ENCODE measurements around the gene TLK1.

DNA sequence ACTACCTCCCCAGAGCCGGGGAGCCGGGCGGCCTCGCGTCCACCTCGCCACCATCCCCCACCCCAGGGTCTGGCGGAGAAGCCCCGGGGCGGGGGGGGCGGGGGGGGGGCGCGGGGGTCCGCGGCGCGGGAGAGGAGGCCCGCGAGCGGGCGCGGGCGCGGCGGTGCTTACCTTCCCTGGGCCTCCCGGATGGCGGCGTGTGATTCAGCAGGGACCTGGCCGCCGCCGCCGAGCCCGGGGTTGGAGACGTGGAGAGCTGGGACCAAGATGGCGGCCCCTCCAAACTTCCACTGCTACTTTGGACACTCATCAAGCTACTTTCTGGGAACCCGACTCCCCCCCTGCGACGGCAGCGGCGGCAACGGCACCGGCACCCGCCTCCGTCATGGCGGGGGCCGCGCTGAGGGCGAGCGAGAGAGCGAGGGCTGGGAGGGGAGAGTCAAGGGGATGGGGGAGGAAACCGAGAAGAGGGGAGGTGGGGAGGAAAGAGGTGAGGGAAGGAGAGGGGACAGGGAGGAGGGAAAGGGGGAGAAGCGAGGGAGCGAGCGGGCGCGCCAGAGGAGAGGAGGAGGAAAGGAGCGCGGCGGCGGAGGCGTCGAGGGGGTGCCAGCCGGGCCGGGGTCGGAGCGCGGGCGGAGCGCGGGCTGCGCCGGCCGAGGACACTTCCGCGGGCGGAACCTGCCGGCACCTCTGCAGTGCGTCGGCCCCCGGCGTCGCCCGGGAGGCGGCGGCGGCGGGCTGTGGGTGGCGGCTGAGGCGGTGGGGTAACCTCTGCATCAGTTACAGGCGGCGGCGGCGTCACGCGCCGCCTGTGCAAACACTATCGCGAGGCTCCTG lies at the start of gene TLK1:
- no peak for TF ChIP-seq CTCF (conservative IDR thresholded peaks at IDR 0.05 in 1 of 2, IDR thresholded peaks at IDR 0.05 in 1 of 2; ENCODE audit: low read depth in 1 of 2, low read length in 2 of 2)
- no peak for TF ChIP-seq EZH2 (IDR thresholded peaks at IDR 0.05; ENCODE audit: low read length, missing control alignments)

Data from fibroblast of lung (primary cell).